ENCODE data around the gene MLIP.

DNA sequence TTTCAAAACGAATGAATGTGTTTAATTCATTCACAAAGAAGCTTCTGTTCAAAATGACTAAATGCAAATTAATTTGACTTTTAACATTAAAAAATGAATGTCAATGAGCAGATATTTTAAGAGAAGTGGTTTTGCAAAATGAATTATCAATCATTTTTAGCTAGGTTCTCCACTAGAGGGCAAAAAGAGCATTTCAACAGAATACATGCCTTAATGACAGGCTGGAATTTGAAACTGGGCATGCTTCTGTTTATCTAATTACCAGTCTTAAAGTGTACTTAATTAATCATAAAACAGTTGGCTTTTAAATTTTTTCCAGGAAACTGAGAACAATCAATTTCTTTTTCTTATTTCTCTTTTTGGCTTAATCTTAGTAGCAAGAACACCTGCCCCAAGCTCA, 133.2 kb downstream of the MLIP start:
- TF ChIP-seq, protein P1, sequence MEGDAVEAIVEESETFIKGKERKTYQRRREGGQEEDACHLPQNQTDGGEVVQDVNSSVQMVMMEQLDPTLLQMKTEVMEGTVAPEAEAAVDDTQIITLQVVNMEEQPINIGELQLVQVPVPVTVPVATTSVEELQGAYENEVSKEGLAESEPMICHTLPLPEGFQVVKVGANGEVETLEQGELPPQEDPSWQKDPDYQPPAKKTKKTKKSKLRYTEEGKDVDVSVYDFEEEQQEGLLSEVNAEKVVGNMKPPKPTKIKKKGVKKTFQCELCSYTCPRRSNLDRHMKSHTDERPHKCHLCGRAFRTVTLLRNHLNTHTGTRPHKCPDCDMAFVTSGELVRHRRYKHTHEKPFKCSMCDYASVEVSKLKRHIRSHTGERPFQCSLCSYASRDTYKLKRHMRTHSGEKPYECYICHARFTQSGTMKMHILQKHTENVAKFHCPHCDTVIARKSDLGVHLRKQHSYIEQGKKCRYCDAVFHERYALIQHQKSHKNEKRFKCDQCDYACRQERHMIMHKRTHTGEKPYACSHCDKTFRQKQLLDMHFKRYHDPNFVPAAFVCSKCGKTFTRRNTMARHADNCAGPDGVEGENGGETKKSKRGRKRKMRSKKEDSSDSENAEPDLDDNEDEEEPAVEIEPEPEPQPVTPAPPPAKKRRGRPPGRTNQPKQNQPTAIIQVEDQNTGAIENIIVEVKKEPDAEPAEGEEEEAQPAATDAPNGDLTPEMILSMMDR (IDR thresholded peaks at IDR 0.05 in 8 of 11, conservative IDR thresholded peaks at IDR 0.05 in 3 of 11) = no peak
- TF ChIP-seq POLR2AphosphoS5 (IDR thresholded peaks at IDR 0.05) = no peak

Measured in spleen (tissue), 7 donors.